Measurements from ENCODE around the gene IYD.

Gene IYD

DNA sequence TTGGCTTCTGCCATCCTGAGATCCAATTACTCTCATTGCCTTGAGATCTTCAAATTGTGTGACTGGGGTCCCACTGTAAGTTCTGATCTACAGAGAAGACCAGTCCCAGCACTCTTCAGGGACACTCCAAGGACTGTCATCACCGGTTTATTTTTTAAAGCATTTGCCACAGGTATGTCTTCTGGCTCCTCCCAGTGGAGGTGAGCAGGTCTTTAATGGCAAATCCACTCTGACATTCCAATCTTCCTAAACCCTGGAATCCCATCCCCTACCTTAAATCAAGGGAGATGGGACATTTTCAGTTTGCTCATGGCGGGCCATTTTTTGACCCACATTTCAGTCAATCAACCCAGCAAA is 35.2 kb upstream of the IYD start:
- H3K9me3 ChIP-seq (ENCODE audit: control insufficient read depth, low read depth, low read length) = no peaks in the 10 kb centered on the region
- no peak overlapping the region for H3K4me3 ChIP-seq (ENCODE audit: low read length)
- H3K36me3 ChIP-seq (ENCODE audit: control insufficient read depth, low read depth, low read length) = no peaks in the 10 kb centered on the region
- H3K9ac ChIP-seq (ENCODE audit: low read length) = no peak overlapping the region
- H3K27me3 ChIP-seq (ENCODE audit: control insufficient read depth, insufficient read depth, low read length) = no peaks in the 10 kb centered on the region
- H3K4me1 ChIP-seq (ENCODE audit: control insufficient read depth, low read depth, low read length) = no peaks in the 10 kb centered on the region
- H3K27ac ChIP-seq (ENCODE audit: low read length) = no peak overlapping the region

DNA sequence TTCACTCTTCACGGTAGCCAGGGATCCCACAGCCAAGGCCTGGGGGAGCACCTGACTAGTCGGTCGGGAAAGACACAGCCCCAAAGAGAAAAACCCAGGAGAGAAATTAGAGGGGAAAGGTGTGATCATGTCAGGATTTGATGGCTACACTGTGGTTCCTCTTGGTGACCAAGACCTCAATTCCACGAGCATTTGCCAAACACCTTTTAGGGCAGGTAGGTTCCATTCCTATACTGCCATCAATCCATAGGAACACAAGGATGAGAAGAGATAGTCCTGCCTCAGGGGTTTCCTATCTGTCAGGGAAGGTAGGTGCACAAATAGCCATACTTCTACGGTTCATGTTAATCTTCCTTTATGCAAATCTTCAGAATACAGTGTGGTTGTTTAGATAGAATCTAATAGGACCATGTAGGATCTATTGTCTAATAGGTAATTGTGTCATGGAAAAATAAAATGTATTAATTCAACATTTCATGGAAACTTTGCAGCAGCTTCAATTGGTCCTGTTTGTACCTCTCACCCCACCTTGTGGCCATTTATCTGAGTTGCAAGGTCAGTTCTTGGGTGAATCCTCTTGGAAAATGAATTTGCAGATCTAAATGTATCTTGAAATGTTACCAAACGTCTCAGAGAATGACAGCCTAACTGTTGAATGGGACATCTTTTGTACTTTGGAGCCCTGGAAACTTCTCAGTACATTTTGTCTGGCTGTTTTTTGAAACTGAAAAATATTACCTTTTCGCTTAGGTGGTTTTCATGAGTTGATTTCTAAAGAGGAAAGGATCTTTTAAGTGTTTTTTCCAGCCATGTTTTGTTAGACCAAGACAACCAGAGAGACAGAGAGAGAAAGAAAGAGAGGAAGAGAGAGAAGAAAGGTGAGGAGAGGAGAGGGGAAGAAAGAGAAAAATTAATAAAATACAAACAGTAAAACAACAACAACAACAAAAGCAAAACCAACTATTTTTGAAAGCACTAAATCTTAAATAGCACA is 33.7 kb upstream of the IYD start:
- Histone ChIP-seq H3K9ac (ENCODE audit: low read length) (no peak overlapping the region), H3K9me3 (ENCODE audit: control insufficient read depth, low read depth, low read length) (no peaks in the 10 kb centered on the region), H3K27me3 (ENCODE audit: control insufficient read depth, insufficient read depth, low read length) (no peaks in the 10 kb centered on the region), H3K27ac (ENCODE audit: low read length) (no peak overlapping the region), H3K4me3 (ENCODE audit: low read length) (no peak overlapping the region), H3K4me1 (ENCODE audit: control insufficient read depth, low read depth, low read length) (no peaks in the 10 kb centered on the region), H3K36me3 (ENCODE audit: control insufficient read depth, low read depth, low read length) (no peaks in the 10 kb centered on the region)

DNA sequence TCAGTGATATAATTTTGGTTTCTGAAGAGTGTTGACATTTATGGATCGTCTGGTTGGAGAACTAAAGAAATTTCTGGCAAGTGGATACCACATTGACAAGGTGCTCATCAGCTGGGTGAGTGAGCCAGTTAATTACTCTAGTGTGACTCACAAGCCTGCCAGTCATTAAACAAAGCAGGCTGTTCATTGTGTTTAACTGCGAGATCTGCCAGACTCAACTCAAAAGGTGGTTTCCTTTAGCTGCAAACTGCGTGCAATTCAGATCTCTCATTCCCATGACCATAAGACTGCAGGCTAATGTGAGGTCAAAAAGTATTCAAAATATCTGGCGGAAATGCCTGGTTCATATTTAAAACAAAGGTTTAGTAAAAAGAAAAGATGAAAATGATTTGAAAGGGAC is 32.5 kb upstream of the IYD start:
- Histone ChIP-seq H3K9ac (ENCODE audit: low read length) (no peak overlapping the region), H3K27ac (ENCODE audit: low read length) (no peak overlapping the region), H3K4me3 (ENCODE audit: low read length) (no peak overlapping the region), H3K36me3 (ENCODE audit: control insufficient read depth, low read depth, low read length) (no peaks in the 10 kb centered on the region), H3K9me3 (ENCODE audit: control insufficient read depth, low read depth, low read length) (no peaks in the 10 kb centered on the region), H3K27me3 (ENCODE audit: control insufficient read depth, insufficient read depth, low read length) (no peaks in the 10 kb centered on the region), H3K4me1 (ENCODE audit: control insufficient read depth, low read depth, low read length) (no peaks in the 10 kb centered on the region)

DNA sequence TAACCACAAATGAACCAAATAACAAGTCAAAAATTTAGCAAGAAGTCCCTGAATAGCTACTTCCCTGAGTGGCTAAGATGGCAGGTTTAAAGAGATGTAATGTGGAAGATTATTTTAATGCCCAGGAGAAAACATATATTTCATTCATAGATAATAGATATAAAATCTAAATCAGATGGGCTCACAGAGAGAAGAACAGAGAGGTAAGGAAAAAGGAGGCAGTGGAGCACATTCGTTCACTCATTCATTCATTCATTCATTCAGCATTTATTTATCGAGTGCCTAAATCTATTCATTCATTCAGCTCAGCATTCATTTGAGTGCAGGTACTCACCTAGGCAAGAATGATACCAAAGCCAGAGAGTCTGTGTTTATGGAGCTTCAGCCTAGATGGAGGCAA is 32.1 kb upstream of the IYD start:
- Histone ChIP-seq H3K9me3 (ENCODE audit: control insufficient read depth, low read depth, low read length) (no peaks in the 10 kb centered on the region), H3K27me3 (ENCODE audit: control insufficient read depth, insufficient read depth, low read length) (no peaks in the 10 kb centered on the region), H3K36me3 (ENCODE audit: control insufficient read depth, low read depth, low read length) (no peaks in the 10 kb centered on the region), H3K4me1 (ENCODE audit: control insufficient read depth, low read depth, low read length) (no peaks in the 10 kb centered on the region), H3K9ac (ENCODE audit: low read length) (no peak overlapping the region), H3K27ac (ENCODE audit: low read length) (no peak overlapping the region), H3K4me3 (ENCODE audit: low read length) (no peak overlapping the region)

DNA sequence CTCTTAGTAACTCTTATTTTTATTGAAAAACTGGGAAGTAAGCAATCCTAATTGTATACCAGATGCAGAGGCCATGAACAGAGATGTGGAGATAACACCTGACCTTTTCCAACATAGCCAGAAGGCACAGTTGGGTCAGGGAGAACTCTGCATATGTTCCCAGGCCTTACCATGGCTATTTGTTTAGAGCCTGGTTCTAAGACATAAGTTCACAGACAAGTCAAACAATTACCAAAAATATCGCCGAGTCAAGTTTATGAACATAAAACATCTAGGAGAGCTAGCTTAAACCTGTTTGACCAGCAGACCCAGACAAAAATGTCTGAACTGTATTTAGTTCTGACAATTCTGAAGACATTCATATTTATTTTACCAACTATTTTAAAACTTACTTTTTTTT is 26.7 kb upstream of the IYD start:
- H3K4me3 ChIP-seq (ENCODE audit: low read length) = no peak overlapping the region
- no peak overlapping the region for H3K27ac ChIP-seq (ENCODE audit: low read length)
- no peak overlapping the region for H3K9ac ChIP-seq (ENCODE audit: low read length)
- no peaks in the 10 kb centered on the region for H3K9me3 ChIP-seq (ENCODE audit: control insufficient read depth, low read depth, low read length)
- H3K4me1 ChIP-seq (ENCODE audit: control insufficient read depth, low read depth, low read length) = no peaks in the 10 kb centered on the region
- H3K36me3 ChIP-seq (ENCODE audit: control insufficient read depth, low read depth, low read length) = no peaks in the 10 kb centered on the region
- H3K27me3 ChIP-seq (ENCODE audit: control insufficient read depth, insufficient read depth, low read length) = no peaks in the 10 kb centered on the region

DNA sequence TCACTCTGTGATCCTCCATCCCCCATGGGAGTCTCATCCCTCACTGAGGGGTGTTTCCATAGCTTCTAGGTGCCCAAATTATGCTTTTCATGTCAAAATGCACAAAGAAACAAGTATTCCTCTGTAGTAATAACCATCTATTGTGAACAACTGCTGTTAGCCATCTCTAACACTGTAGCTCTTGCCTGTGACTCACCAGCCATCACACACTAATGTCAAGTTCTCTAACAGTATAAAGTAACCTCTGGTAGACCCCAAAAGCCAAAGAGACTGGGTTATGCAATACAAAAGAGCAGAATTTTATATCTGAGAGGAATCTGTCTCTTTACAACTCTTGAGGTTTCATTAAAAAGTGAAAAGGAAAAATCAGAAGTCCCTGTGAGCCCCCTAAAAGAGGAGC is 25.4 kb upstream of the IYD start:
- no peak overlapping the region for H3K27ac ChIP-seq (ENCODE audit: low read length)
- H3K27me3 ChIP-seq (ENCODE audit: control insufficient read depth, insufficient read depth, low read length) = no peaks in the 10 kb centered on the region
- H3K4me1 ChIP-seq (ENCODE audit: control insufficient read depth, low read depth, low read length) = no peaks in the 10 kb centered on the region
- H3K9ac ChIP-seq (ENCODE audit: low read length) = no peak overlapping the region
- H3K36me3 ChIP-seq (ENCODE audit: control insufficient read depth, low read depth, low read length) = no peaks in the 10 kb centered on the region
- no peaks in the 10 kb centered on the region for H3K9me3 ChIP-seq (ENCODE audit: control insufficient read depth, low read depth, low read length)
- no peak overlapping the region for H3K4me3 ChIP-seq (ENCODE audit: low read length)

DNA sequence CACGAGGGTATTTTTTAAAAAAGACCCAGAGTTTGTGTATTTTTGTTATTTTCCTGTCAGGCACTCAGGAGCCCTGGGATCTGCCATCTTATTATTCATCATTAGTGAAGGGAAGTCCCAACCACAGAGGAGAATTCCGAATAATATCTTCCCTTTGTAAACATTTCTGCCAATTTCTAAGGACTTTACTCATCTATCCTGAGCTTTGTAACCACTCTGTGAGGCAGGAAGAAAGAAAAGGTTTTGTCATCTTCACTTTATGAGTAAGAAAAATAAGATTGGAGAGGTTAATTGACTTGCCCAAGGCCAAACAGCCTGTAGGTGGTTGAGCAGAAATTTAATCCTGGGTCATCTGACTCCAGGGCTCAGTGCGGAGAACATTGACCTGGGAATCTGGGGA is 23.0 kb upstream of the IYD start:
- Histone ChIP-seq H3K36me3 (ENCODE audit: control insufficient read depth, low read depth, low read length) (no peaks in the 10 kb centered on the region), H3K27me3 (ENCODE audit: control insufficient read depth, insufficient read depth, low read length) (no peaks in the 10 kb centered on the region), H3K4me1 (ENCODE audit: control insufficient read depth, low read depth, low read length) (no peaks in the 10 kb centered on the region), H3K27ac (ENCODE audit: low read length) (no peak overlapping the region), H3K4me3 (ENCODE audit: low read length) (no peak overlapping the region), H3K9me3 (ENCODE audit: control insufficient read depth, low read depth, low read length) (no peaks in the 10 kb centered on the region), H3K9ac (ENCODE audit: low read length) (no peak overlapping the region)

DNA sequence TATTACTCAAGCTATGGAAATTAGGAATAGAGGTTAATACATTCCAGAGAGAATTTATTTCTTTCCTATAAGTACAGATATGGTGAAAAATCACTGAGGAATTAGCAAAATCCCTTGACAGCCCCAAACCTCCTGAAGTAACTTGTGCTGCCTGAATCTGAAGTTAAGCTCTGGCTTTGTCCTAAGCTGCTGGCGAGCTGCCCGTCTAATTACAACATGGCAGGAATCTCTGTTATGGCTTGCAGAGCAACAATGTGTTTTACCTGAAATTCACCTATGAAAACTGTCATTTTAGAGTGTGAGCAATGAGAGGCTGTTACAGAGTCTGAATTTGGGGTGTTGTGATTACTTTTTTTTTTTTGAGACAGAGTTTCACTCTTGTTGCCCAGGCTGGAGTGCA is 22.5 kb upstream of the IYD start:
- Histone ChIP-seq H3K27me3 (ENCODE audit: control insufficient read depth, insufficient read depth, low read length) (no peaks in the 10 kb centered on the region), H3K27ac (ENCODE audit: low read length) (no peak overlapping the region), H3K36me3 (ENCODE audit: control insufficient read depth, low read depth, low read length) (no peaks in the 10 kb centered on the region), H3K4me1 (ENCODE audit: control insufficient read depth, low read depth, low read length) (no peaks in the 10 kb centered on the region), H3K9ac (ENCODE audit: low read length) (no peak overlapping the region), H3K4me3 (ENCODE audit: low read length) (no peak overlapping the region), H3K9me3 (ENCODE audit: control insufficient read depth, low read depth, low read length) (no peaks in the 10 kb centered on the region)

DNA sequence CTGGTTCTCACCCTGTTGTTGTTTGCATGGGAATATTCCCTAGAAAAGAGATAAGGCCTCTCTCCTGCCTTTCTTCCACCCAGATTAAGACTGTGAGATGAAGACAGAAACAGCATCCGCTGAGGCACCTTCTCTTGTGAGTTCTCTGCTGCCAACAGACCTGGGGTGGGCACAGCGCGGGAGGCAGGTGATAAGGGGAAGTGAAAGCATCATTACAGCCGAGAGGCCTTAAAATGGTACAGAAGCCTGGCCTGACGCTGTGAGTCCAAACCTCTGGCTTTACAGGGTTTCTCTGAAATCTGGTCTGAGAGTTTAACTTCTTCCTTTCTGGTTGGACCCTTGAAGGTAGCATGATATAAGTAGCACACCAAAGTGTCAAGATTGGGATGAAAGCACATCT is 21.0 kb upstream of the IYD start:
- Histone ChIP-seq H3K27me3 (ENCODE audit: control insufficient read depth, insufficient read depth, low read length) (no peaks in the 10 kb centered on the region), H3K9me3 (ENCODE audit: control insufficient read depth, low read depth, low read length) (no peaks in the 10 kb centered on the region), H3K36me3 (ENCODE audit: control insufficient read depth, low read depth, low read length) (no peaks in the 10 kb centered on the region), H3K27ac (ENCODE audit: low read length) (no peak overlapping the region), H3K4me3 (ENCODE audit: low read length) (no peak overlapping the region), H3K9ac (ENCODE audit: low read length) (no peak overlapping the region), H3K4me1 (ENCODE audit: control insufficient read depth, low read depth, low read length) (no peaks in the 10 kb centered on the region)

DNA sequence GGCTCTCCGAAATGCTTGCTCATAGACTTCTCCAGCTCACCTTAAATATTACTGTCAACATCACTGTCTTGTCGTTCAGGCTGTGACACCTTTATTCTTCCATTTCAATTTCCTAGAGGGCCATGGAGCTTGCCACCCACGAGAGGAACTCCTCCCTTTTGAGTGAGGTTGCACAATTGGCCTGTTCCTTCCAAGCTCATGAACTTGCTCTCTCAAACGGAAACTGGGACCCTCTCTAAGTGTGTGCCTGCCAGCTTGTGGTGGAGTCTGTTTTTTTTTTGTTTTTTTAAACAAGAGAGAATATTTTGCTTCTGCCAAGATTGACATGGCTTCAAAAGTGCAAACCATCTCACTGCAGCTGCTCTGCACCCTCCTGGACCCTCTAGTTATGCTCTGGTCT is 19.3 kb upstream of the IYD start:
- no peaks in the 10 kb centered on the region for H3K27me3 ChIP-seq (ENCODE audit: control insufficient read depth, insufficient read depth, low read length)
- H3K4me3 ChIP-seq (ENCODE audit: low read length) = no peak overlapping the region
- no peaks in the 10 kb centered on the region for H3K36me3 ChIP-seq (ENCODE audit: control insufficient read depth, low read depth, low read length)
- H3K4me1 ChIP-seq (ENCODE audit: control insufficient read depth, low read depth, low read length) = no peaks in the 10 kb centered on the region
- H3K27ac ChIP-seq (ENCODE audit: low read length) = no peak overlapping the region
- no peak overlapping the region for H3K9ac ChIP-seq (ENCODE audit: low read length)
- H3K9me3 ChIP-seq (ENCODE audit: control insufficient read depth, low read depth, low read length) = no peaks in the 10 kb centered on the region

DNA sequence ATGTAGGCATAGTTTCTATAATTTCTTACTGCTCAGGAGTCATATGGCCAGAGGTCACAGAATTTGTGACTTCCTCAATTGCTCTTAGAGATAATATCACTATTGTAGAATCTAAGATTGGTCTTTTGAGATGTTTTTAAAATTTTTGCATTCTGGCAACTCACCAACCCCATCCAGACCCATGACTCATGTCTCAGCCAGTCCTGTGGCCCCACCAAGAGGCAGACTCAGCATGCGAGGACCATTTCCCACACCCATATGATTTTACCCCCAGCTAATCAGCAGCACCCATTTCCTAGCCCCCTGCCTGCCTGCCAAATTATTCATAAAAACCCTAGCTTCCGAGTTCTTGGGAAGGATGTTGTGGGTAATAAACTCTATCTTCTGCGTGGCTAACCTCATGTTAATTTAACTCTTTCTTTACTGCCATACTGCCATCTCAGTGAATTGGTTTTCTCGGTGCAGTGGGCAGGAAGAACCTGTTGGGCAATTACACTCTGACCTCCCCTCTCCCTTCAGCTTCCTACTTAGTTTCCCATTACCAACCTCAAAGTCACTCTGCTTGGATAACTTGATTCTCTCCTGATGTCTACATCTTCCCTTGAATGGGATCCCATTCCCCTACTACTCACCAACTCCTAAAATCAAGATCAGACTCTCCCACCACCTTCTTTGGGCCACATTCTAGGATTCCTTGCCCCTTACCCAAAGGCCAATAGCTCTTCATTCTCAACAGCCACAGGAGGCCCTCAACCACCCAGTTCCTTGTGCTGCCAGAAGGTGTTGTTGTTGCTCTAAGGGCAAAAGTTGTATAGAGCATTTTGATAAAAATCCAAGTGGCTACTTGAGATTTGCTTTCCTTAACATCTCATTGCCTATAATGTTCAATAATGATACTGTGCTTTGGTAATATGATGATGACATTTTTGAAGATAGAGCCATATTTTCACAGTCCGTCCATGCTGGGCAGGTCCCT is 16.2 kb upstream of the IYD start:
- no peaks in the 10 kb centered on the region for H3K36me3 ChIP-seq (ENCODE audit: control insufficient read depth, low read depth, low read length)

More for the DNA sequence above, 16.2 kb upstream of the IYD start:
- H3K27me3 ChIP-seq (ENCODE audit: control insufficient read depth, insufficient read depth, low read length) = no peaks in the 10 kb centered on the region
- H3K9me3 ChIP-seq (ENCODE audit: control insufficient read depth, low read depth, low read length) = no peaks in the 10 kb centered on the region
- no peak overlapping the region for H3K9ac ChIP-seq (ENCODE audit: low read length)
- H3K4me1 ChIP-seq (ENCODE audit: control insufficient read depth, low read depth, low read length) = no peaks in the 10 kb centered on the region
- H3K4me3 ChIP-seq (ENCODE audit: low read length) = no peak overlapping the region
- H3K27ac ChIP-seq (ENCODE audit: low read length) = no peak overlapping the region
